ENCODE data around the gene LRMDA. TPM values are rescaled to one million over a fixed set of nuclear protein-coding genes. Genes with fewer than 3 reads are reported as not detected.

LRMDA gene
- polyA plus RNA-seq = 4.1 and 4.2 TPM in 2 replicates

GRCh38 chr10:75431180-75432111 lies at the start of gene LRMDA:
TSS of gene LRMDA (plus strand) at chr10:75431624.

GRCh38 chr10:75401569-75402485 lies 29.6 kb upstream of the LRMDA start, which contains the start of gene ZNF503:
TSS of gene ZNF503 (minus strand) at chr10:75401764. CDS start at chr10:75401419, 345 bp downstream.

Other genes starting within 250 kb of the LRMDA start
- 405 and 437 TPM in 2 replicates for gene VDAC2, start 220.8 kb upstream of the LRMDA start, polyA plus RNA-seq
- 0.97 and 2.0 TPM in 2 replicates for gene COMTD1, start 195.7 kb upstream of the LRMDA start, polyA plus RNA-seq
- gene ZNF503, start 29.9 kb upstream of the LRMDA start, polyA plus RNA-seq = 0.56 and 2.2 TPM in 2 replicates

Measured in Purkinje cell (primary cell).